ENCODE measurements around the gene ZFP30.
"Not testable (repeated sequence)": the region's sequence is repeated elsewhere in the genome, so short reads cannot be mapped to it uniquely, and the experiment has no call there.

ZFP30 gene

GRCh38 chr19:37683520-37683919, 28.3 kb upstream of the ZFP30 start:
- H3K27ac ChIP-seq = no peak overlapping the region
- H3K4me3 ChIP-seq = no peak overlapping the region
- DNase-seq (ENCODE audit: low spot score) = no peak
- no peak for TF ChIP-seq CTCF (IDR thresholded peaks at IDR 0.05)

GRCh38 chr19:37669450-37669914, 14.2 kb upstream of the ZFP30 start:
- no peak for TF ChIP-seq CTCF (IDR thresholded peaks at IDR 0.05)
- Histone ChIP-seq H3K27ac (no peak overlapping the region), H3K4me3 (peak overlapping the region; percentile 4)
- DNase-seq (ENCODE audit: low spot score) = no peak

GRCh38 chr19:37657157-37657556, 1.9 kb upstream of the ZFP30 start:
- H3K4me3 ChIP-seq; DNase-seq (ENCODE audit: low spot score); H3K27ac ChIP-seq: not testable (repeated sequence)

- Histone ChIP-seq H3K27ac (peak overlapping the region; percentile 76 to 93), H3K4me3 (peak overlapping the region; percentile 72)
- TF ChIP-seq CTCF (IDR thresholded peaks at IDR 0.05) = no peak
- DNase-seq (ENCODE audit: low spot score) = peak; percentile 83
These were observed 565 bp upstream of the ZFP30 start for GRCh38 chr19:37655689-37656371.

GRCh38 chr19:37654629-37655300, 500 bp downstream of the ZFP30 start:
- TF ChIP-seq CTCF (IDR thresholded peaks at IDR 0.05) = no peak
- H3K27ac ChIP-seq = peak overlapping the region; percentile 76 to 93
- peak; percentile 68 for DNase-seq (ENCODE audit: low spot score)
- H3K4me3 ChIP-seq = peak overlapping the region; percentile 72

GRCh38 chr19:37654118-37654517, 1.1 kb downstream of the ZFP30 start:
- TF ChIP-seq CTCF (IDR thresholded peaks at IDR 0.05) = no peak
- DNase-seq (ENCODE audit: low spot score) = no peak
- Histone ChIP-seq H3K27ac (peak overlapping the region; percentile 76 to 93), H3K4me3 (peak overlapping the region; percentile 72)

- no peak overlapping the region for H3K27ac ChIP-seq
- no peak for TF ChIP-seq CTCF (IDR thresholded peaks at IDR 0.05)
- DNase-seq (ENCODE audit: low spot score) = no peak
- peak overlapping the region; percentile 19 for H3K4me3 ChIP-seq
These were observed 19.9 kb downstream of the ZFP30 start for GRCh38 chr19:37635076-37636056.
